ENCODE measurements around the gene CSF2RB.

Gene CSF2RB

GRCh38 chr22:36913427-36914389 is at the start of gene CSF2RB:
CSF2RB (plus strand) TSS chr22:36913628; CDS start chr22:36922208, 8,580 bp downstream.
- TF ChIP-seq CTCF (IDR thresholded peaks at IDR 0.05) = no peak

- no peak for TF ChIP-seq CTCF (IDR thresholded peaks at IDR 0.05)
These were observed 49.4 kb upstream of the CSF2RB start for GRCh38 chr22:36863979-36864378.

- no peak for TF ChIP-seq CTCF (IDR thresholded peaks at IDR 0.05)
These were observed 48.8 kb upstream of the CSF2RB start for GRCh38 chr22:36864454-36865215.

- TF ChIP-seq CTCF (IDR thresholded peaks at IDR 0.05) = no peak
These were observed 48.1 kb upstream of the CSF2RB start for GRCh38 chr22:36865346-36865745.

GRCh38 chr22:36867695-36868094 is 45.7 kb upstream of the CSF2RB start:
- no peak for TF ChIP-seq CTCF (IDR thresholded peaks at IDR 0.05)

DNA sequence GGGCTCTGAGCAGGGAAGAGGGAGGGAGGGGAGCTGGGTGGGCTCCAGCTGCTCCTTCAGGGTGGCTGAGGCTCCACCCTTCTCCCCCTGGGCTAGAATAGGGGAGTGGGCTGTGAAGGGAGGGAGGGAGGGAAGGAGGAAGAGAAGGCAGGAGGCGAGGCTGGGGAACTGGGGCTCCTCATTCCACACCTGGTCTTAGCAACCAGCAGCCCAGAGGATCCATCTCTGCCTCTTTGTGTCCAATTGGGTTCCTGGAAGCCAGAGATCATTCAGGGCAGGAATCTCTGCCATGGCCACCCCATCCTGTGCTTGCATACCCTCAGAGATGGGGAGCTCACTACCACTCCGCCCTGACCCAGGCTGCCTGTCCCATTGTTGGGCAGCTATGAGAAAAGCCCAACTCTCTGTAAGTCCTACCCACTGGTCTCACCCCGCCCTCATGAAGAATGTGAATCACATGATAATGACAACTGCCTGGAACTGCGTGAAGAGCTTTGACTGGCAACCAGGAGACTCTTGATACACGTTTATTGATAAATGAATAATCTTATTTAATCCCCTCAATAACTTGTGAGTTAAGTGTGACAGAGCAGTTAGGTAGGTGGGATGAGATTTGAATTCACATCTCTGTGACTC is 44.8 kb upstream of the CSF2RB start:
- TF ChIP-seq CTCF (IDR thresholded peaks at IDR 0.05) = no peak

GRCh38 chr22:36870250-36870649 is 43.2 kb upstream of the CSF2RB start:
- no peak for TF ChIP-seq CTCF (IDR thresholded peaks at IDR 0.05)

Measured in LNCAP (cell line).